ENCODE data around the gene ATP5IF1.

Gene ATP5IF1

GRCh38 chr1:28195780-28196179 lies 40.1 kb upstream of the ATP5IF1 start:
- DNase-seq (ENCODE audit: low read depth, low spot score): no peak
- ChIA-PET POLR2A (interaction anchor here (0.6 kb wide), 1 partner anchor 205 kb away, joined by 3 read pairs; no protein-coding TSS in a partner anchor), CTCF (interaction anchor here (1.7 to 4.0 kb wide), 5 partner anchors 8 to 108 kb away, joined by 5 to 16 read pairs (median 8); partner anchors contain the start of gene EYA3)
- TF ChIP-seq CTCF (IDR thresholded peaks at IDR 0.05; ENCODE audit: insufficient read depth, low read length, missing control alignments): no peak
- H3K4me3 ChIP-seq (ENCODE audit: low read depth, low read length): no peak overlapping the region

GRCh38 chr1:28196330-28196729 lies 39.6 kb upstream of the ATP5IF1 start:
- no peak for DNase-seq (ENCODE audit: low read depth, low spot score)
- TF ChIP-seq CTCF (IDR thresholded peaks at IDR 0.05; ENCODE audit: insufficient read depth, low read length, missing control alignments): no peak
- POLR2A ChIA-PET: no interaction called here
- CTCF ChIA-PET: interaction anchor here (1.7 to 4.0 kb wide), 4 partner anchors 12 to 108 kb away, joined by 5 to 16 read pairs (median 8); partner anchors contain the start of gene EYA3
- H3K4me3 ChIP-seq (ENCODE audit: low read depth, low read length): no peak overlapping the region

GRCh38 chr1:28197682-28198415 lies 38.1 kb upstream of the ATP5IF1 start:
- no peak overlapping the region for H3K4me3 ChIP-seq (ENCODE audit: low read depth, low read length)
- no peak for DNase-seq (ENCODE audit: low read depth, low spot score)
- ChIA-PET POLR2A (no interaction called here), CTCF (interaction anchor here (2.2 to 4.0 kb wide), 3 partner anchors 11 to 108 kb away, joined by 8 to 16 read pairs (median 9); no protein-coding TSS in a partner anchor)
- no peak for TF ChIP-seq CTCF (IDR thresholded peaks at IDR 0.05; ENCODE audit: insufficient read depth, low read length, missing control alignments)

GRCh38 chr1:28199328-28200233 lies 36.3 kb upstream of the ATP5IF1 start:
- POLR2A ChIA-PET: interaction anchor here (0.6 kb wide), 1 partner anchor 29 kb away, joined by 3 read pairs; no protein-coding TSS in a partner anchor
- H3K4me3 ChIP-seq (ENCODE audit: low read depth, low read length): no peak overlapping the region
- CTCF ChIA-PET: interaction anchor here (1.6 kb wide), 2 partner anchors 9 to 108 kb away, joined by 3 to 5 read pairs; no protein-coding TSS in a partner anchor
- no peak for TF ChIP-seq CTCF (IDR thresholded peaks at IDR 0.05; ENCODE audit: insufficient read depth, low read length, missing control alignments)
- DNase-seq (ENCODE audit: low read depth, low spot score): no peak

GRCh38 chr1:28200234-28200873 lies 35.6 kb upstream of the ATP5IF1 start:
- TF ChIP-seq CTCF (IDR thresholded peaks at IDR 0.05; ENCODE audit: insufficient read depth, low read length, missing control alignments): no peak
- ChIA-PET POLR2A (interaction anchor here (0.6 kb wide), 1 partner anchor 28 kb away, joined by 3 read pairs; no protein-coding TSS in a partner anchor), CTCF (interaction anchor here (1.6 kb wide), 2 partner anchors 8 to 109 kb away, joined by 3 to 5 read pairs; no protein-coding TSS in a partner anchor)
- no peak for DNase-seq (ENCODE audit: low read depth, low spot score)
- H3K4me3 ChIP-seq (ENCODE audit: low read depth, low read length): no peak overlapping the region
